ENCODE data around the gene ZNF568.

- TF ChIP-seq POLR2A (IDR thresholded peaks at IDR 0.05) (no peak), CTCF (IDR thresholded peaks at IDR 0.05) (no peak)
Observed at GRCh38 chr19:36972571-36972970, 56.4 kb downstream of the ZNF568 start.
